ENCODE measurements around the gene RPS3A.

Gene RPS3A

DNA sequence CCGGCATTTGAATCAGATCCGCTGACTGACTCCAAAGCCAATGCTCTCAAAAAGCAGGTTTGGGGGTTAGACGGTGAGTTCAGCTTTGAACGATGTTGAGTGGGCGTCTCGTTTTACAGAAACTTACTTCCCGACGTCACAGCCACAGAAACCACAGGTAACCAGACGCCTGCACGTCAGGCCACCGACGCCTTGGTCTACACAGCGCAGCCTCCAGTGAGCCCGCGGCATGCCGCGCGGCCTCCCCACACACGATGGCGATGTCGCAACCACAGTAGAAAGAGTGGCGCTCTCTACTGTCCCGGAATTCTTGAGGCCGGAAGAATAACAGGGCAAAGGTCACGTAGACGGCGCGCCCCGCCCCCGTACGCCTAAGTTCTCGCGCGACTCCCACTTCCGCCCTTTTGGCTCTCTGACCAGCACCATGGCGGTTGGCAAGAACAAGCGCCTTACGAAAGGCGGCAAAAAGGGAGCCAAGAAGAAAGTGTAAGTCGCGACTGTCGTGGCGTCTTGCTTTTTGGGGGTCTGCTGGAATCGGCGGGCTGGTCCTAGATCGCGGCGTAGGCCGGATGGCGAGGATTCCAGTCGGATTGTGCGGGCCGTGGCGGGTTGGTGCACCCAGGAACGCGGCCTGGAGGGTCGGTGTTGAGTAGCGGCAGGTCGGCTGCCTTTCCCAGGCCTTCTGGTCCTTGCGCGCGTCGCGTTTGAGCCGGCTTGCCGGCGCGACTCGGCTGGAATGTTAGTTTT is at the start of gene RPS3A (continued):
- TF ChIP-seq, protein P1, sequence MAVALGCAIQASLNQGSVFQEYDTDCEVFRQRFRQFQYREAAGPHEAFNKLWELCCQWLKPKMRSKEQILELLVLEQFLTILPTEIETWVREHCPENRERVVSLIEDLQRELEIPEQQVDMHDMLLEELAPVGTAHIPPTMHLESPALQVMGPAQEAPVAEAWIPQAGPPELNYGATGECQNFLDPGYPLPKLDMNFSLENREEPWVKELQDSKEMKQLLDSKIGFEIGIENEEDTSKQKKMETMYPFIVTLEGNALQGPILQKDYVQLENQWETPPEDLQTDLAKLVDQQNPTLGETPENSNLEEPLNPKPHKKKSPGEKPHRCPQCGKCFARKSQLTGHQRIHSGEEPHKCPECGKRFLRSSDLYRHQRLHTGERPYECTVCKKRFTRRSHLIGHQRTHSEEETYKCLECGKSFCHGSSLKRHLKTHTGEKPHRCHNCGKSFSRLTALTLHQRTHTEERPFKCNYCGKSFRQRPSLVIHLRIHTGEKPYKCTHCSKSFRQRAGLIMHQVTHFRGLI (tag by site-specific recombination; IDR thresholded peaks at IDR 0.05) = no peak
- TF ChIP-seq ZNF174 (tag by site-specific recombination; IDR thresholded peaks at IDR 0.05) = no peak
- TF ChIP-seq ZNF692 (tag by site-specific recombination; IDR thresholded peaks at IDR 0.05) = peak; percentile 61; the same call in 1 of the 2 replicates
- TF ChIP-seq ZNF138 (tag by site-specific recombination; IDR thresholded peaks at IDR 0.05; ENCODE audit: borderline replicate concordance) = no peak
- TF ChIP-seq ZFHX2 (tag by site-specific recombination; conservative IDR thresholded peaks at IDR 0.05) = peak; percentile 83
- TF ChIP-seq SP3 (tag by site-specific recombination; IDR thresholded peaks at IDR 0.05) = peak; percentile 93
- TF ChIP-seq ZNF140 (tag by site-specific recombination; IDR thresholded peaks at IDR 0.05) = no peak
- TF ChIP-seq, protein P2, sequence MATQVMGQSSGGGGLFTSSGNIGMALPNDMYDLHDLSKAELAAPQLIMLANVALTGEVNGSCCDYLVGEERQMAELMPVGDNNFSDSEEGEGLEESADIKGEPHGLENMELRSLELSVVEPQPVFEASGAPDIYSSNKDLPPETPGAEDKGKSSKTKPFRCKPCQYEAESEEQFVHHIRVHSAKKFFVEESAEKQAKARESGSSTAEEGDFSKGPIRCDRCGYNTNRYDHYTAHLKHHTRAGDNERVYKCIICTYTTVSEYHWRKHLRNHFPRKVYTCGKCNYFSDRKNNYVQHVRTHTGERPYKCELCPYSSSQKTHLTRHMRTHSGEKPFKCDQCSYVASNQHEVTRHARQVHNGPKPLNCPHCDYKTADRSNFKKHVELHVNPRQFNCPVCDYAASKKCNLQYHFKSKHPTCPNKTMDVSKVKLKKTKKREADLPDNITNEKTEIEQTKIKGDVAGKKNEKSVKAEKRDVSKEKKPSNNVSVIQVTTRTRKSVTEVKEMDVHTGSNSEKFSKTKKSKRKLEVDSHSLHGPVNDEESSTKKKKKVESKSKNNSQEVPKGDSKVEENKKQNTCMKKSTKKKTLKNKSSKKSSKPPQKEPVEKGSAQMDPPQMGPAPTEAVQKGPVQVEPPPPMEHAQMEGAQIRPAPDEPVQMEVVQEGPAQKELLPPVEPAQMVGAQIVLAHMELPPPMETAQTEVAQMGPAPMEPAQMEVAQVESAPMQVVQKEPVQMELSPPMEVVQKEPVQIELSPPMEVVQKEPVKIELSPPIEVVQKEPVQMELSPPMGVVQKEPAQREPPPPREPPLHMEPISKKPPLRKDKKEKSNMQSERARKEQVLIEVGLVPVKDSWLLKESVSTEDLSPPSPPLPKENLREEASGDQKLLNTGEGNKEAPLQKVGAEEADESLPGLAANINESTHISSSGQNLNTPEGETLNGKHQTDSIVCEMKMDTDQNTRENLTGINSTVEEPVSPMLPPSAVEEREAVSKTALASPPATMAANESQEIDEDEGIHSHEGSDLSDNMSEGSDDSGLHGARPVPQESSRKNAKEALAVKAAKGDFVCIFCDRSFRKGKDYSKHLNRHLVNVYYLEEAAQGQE (tag by site-specific recombination; IDR thresholded peaks at IDR 0.05) = peak; percentile 38
- TF ChIP-seq, protein P3, sequence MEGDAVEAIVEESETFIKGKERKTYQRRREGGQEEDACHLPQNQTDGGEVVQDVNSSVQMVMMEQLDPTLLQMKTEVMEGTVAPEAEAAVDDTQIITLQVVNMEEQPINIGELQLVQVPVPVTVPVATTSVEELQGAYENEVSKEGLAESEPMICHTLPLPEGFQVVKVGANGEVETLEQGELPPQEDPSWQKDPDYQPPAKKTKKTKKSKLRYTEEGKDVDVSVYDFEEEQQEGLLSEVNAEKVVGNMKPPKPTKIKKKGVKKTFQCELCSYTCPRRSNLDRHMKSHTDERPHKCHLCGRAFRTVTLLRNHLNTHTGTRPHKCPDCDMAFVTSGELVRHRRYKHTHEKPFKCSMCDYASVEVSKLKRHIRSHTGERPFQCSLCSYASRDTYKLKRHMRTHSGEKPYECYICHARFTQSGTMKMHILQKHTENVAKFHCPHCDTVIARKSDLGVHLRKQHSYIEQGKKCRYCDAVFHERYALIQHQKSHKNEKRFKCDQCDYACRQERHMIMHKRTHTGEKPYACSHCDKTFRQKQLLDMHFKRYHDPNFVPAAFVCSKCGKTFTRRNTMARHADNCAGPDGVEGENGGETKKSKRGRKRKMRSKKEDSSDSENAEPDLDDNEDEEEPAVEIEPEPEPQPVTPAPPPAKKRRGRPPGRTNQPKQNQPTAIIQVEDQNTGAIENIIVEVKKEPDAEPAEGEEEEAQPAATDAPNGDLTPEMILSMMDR (tag by site-specific recombination; IDR thresholded peaks at IDR 0.05) = peak; percentile 95
- peak; percentile 86; the same call in 1 of the 2 replicates for TF ChIP-seq ZNF24 (tag by site-specific recombination; IDR thresholded peaks at IDR 0.05)
- peak; percentile 53 for TF ChIP-seq WT1 (tag by site-specific recombination; IDR thresholded peaks at IDR 0.05)

DNA sequence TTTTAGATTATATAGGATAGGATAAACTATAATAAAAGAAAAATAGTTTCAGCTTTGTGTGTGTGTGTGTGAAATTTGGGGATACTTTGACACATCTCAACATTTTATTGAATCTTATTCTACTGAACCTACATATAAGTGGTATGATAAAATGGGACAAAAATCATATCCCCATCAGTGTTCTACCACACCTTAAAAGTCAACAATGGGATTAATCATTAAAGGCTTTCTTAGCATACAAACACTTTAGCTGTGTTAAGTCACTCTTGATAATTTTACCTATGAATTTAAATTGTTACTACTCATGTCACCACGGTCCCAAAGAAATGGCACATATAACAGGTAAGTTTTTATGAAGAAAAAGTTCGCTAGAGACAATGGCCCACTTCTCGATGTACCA is 46.6 kb upstream of the RPS3A start:
- no peaks in the 10 kb centered on the region for H3K9me3 ChIP-seq (ENCODE audit: control insufficient read depth, insufficient read depth, low read depth, low read length)
- ChIA-PET CTCF (interaction anchor here (0.6 kb wide), 2 partner anchors 10 to 23 kb away, joined by 3 read pairs; no protein-coding TSS in a partner anchor), POLR2A (no interaction called here)
- H3K27ac ChIP-seq (ENCODE audit: extremely low read depth, low read depth, low read length) = no peak overlapping the region
- no peaks in the 10 kb centered on the region for H3K4me1 ChIP-seq (ENCODE audit: control insufficient read depth, insufficient read depth, low read length)
- no peaks in the 10 kb centered on the region for H3K36me3 ChIP-seq (ENCODE audit: control insufficient read depth in 2 of 2, insufficient read depth in 1 of 2, low read length in 2 of 2)
- no peak overlapping the region for H3K4me3 ChIP-seq (ENCODE audit: low read depth, low read length)
- TF ChIP-seq ZNF658 (tag by site-specific recombination; IDR thresholded peaks at IDR 0.05) (no peak), ZNF184 (tag by site-specific recombination; IDR thresholded peaks at IDR 0.05) (no peak), SCRT2 (tag by site-specific recombination; IDR thresholded peaks at IDR 0.05) (no peak), ZNF621 (tag by site-specific recombination; IDR thresholded peaks at IDR 0.05) (no peak), BCL6B (tag by site-specific recombination; IDR thresholded peaks at IDR 0.05) (no peak), ZBTB44 (tag by site-specific recombination; IDR thresholded peaks at IDR 0.05) (no peak), ZBTB49 (tag by site-specific recombination; IDR thresholded peaks at IDR 0.05; ENCODE audit: low read depth) (no peak), ZNF155 (tag by site-specific recombination; IDR thresholded peaks at IDR 0.05) (no peak), ZSCAN18 (tag by site-specific recombination; IDR thresholded peaks at IDR 0.05) (no peak)

Data from HEK293 (cell line).